SK-N-SH (cell line): ENCODE measurements around the gene TMEM144.

ENCODE experiments used
- CTCF ChIP-seq: fragments of 200-600 bp; sonication (generic); IDR thresholded peaks from 2 replicates; pipeline ENCODE4 v1.6.1; 2017; ENCODE audit warnings: antibody characterized with exemption, mild to moderate bottlenecking, moderate library complexity
- EP300 ChIP-seq, 2 experiments: IDR thresholded peaks; 2 replicates each; pipeline versions ENCODE4 v1.4.0 to v1.6.1; 2012; ENCODE audit warnings: borderline replicate concordance in 1 of 2, low read depth in 1 of 2, low read length in 1 of 2
- FOXJ3 ChIP-seq: sonication (generic); formaldehyde crosslinking; IDR thresholded peaks from 2 replicates; pipeline ENCODE4 v1.5.1; 2020; ENCODE audit warnings: mild to moderate bottlenecking, missing genetic modification reagents
- REST ChIP-seq: IDR thresholded peaks from 2 replicates; pipeline ENCODE4 v1.6.1; 2012; ENCODE audit warnings: mild to moderate bottlenecking, low read depth, low read length, moderate library complexity
- SIN3A ChIP-seq: IDR thresholded peaks from 2 replicates; pipeline ENCODE4 v1.6.1; 2012; ENCODE audit warnings: low read depth, mild to moderate bottlenecking, low read length, moderate library complexity, borderline replicate concordance
- YY1 ChIP-seq: IDR thresholded peaks from 2 replicates; pipeline ENCODE4 v1.4.0; 2012; ENCODE audit warnings: low read depth, mild to moderate bottlenecking

DNA sequence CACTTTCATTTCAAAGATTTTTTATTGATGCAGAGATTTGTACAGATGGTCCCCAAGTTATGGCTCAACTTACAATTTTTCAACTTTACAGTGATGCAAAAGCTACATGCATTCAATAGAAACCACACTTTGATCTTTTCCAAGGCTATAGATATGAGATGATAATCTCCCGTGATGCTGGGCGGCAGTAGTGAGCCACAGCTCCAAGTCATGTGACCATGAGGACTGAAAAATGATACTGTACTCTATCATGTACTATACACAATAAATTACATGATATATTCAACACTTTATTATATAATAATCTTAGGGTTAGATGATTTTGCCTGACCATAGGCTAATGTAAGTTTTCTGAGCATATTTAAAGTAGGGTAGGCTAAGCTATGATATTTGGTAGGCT, 23.5 kb upstream of the TMEM144 start:
- TF ChIP-seq CTCF (no peak), YY1 (no peak), SIN3A (no peak), FOXJ3 (CRISPR knock-in tag) (no peak), REST (no peak), EP300 (IDR thresholded peaks at IDR 0.05; ENCODE audit: borderline replicate concordance in 1 of 2, low read depth in 1 of 2, low read length in 1 of 2) (no peak)
